HG02642 (cell line): Measurements from ENCODE around the gene TMEM258.

Experiments used
- ATAC-seq: cut with Tn5 transposase; IDR thresholded peaks from one replicate; pipeline ENCODE4 v1.9.1; 2021; ENCODE audit warnings: mild to moderate bottlenecking; ENCODE audit not compliant: unreplicated experiment, poor library complexity

Gene TMEM258

DNA sequence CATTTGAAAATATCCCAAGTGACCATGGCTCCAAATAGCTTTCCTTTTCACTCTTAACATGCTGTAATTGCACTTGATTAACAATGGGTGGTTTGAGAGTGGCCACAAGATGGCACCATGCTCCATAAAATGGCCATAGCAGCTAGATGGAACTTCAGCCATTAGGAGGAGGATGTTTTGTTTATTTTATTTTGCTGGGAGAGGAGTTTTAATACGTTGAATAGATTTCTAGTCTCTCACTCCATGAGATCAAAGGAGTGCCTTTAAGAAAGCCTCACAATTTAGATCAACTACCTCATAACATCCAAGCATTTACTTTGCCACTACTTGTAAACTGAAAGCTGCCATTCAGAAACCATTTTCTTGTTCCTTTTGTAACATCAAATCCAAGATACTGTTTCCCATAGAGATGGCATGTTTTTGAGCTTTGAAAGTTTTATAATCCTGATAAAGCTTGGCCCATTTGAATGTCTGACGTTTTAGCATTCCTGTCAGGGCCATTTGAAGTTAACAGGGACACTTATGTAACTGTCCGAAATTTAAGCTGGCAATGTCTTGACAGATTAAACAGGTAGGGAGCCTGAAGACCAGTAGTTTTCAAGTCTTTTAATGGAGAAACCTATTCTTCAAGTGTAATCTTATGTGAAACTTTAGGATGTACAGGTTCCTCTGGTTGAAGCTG lies 5.0 kb upstream of the TMEM258 start:
- ATAC-seq = no peak

GRCh38 chr11:61795876-61796526 lies 3.6 kb upstream of the TMEM258 start:
- no peak for ATAC-seq

- no peak for ATAC-seq
Observed at GRCh38 chr11:61795459-61795858, 3.1 kb upstream of the TMEM258 start.

DNA sequence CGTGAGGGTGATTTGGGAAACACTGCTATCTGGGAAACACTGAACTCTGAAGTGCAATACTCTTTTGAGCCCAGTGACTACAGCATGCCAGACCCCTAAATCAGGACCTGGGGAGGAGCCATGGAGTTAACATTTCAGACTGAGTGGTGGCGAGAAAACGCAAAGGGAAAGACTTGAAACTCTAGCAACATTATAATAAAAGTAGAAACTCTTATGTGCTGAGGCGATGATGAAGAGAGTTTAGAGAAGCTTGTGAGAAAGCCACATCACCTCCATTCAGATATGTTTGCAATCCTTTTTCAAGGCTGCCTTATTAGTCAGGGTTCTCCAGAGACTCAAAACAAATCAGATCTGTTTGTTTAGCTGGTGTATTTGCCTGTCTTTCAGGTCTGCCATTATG lies 2.2 kb upstream of the TMEM258 start:
- no peak for ATAC-seq

DNA sequence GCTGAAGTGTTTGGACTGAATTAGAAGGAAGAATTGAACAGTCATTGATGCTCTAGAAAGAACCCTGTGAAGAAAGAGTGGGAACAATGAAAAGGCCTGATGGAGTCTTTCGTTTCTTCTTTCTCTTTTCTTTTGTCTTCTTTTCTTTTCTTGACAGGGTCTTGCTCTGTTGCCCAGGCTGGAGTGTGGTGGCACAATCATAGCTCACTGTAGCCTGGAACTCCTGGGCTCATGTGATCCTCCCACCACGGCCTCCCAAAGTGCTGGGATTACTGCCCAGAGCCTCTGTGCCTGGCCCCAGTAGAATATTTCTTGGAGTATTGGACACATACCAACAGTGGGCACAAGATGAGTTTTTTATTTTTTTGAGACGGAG lies 1.4 kb upstream of the TMEM258 start:
- ATAC-seq = no peak

GRCh38 chr11:61793083-61793828 lies 857 bp upstream of the TMEM258 start:
- ATAC-seq = no peak

GRCh38 chr11:61791737-61792309 lies 576 bp downstream of the TMEM258 start:
- peak; percentile 33 for ATAC-seq

GRCh38 chr11:61787928-61788491 lies 4.4 kb downstream of the TMEM258 start:
- ATAC-seq = no peak

- ATAC-seq = no peak
Observed at GRCh38 chr11:61785837-61786402, 6.5 kb downstream of the TMEM258 start.

DNA sequence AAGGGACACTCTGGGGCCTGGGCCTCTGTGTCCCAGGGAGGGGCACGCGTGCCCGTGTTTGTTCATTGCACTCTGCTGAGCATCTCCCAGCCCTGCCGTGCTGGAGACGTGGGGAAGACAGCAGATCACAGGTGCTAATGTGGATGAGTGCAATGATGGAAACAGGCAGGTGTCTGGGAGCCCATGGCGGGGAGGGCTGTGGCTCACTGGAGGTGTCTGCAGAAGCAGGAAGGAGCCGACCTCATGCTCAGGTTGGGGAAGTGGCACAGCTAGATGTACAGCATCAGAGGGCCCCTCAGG lies 7.9 kb downstream of the TMEM258 start:
- ATAC-seq = no peak

GRCh38 chr11:61783717-61784505 lies 8.5 kb downstream of the TMEM258 start:
- ATAC-seq = no peak

GRCh38 chr11:61782841-61783240 lies 9.6 kb downstream of the TMEM258 start:
- no peak for ATAC-seq

DNA sequence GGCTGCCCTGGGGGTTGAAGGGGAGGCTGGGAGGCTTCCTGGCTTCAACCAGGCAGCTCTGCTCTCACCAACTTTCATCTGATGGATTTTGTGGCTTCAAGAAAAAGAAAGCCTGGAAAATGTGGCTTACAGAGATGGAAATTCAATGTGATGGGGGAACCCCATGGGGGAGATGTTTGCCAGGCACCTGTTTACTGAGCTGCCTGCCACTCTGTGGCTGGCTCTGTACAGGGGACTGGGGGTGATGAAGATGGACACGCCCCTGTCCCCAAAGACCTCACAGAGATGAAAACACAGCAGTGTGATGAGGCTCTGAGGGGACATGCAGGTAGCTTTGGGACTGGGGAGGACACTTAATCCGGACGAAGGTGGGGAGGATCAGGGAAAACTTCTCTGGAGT lies 10.1 kb downstream of the TMEM258 start:
- ATAC-seq = no peak

DNA sequence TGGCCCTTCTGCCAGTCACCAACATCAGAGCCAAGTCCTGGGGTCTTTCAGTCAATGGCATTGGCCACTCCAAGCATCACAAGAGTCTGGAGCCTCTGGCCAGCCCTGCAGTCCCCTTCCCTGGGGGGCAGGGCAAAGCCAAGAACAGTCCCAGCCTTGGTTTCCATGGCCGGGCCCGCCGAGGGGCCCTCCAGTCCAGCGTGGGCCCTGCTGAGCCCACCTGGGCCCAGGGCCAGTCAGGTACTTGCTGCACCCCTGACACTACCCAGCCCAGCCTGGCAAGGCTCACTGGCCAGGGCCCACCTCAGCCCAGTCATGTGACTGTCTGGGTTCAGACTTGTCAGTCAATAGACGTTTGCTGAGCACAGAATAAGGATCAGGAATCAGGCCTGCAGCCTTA lies 10.8 kb downstream of the TMEM258 start:
- ATAC-seq = no peak

- ATAC-seq = no peak
Observed at GRCh38 chr11:61780581-61781162, 11.7 kb downstream of the TMEM258 start.

- no peak for ATAC-seq
Observed at GRCh38 chr11:61779666-61780525, 12.5 kb downstream of the TMEM258 start.

GRCh38 chr11:61778920-61779650 lies 13.3 kb downstream of the TMEM258 start:
- no peak for ATAC-seq

DNA sequence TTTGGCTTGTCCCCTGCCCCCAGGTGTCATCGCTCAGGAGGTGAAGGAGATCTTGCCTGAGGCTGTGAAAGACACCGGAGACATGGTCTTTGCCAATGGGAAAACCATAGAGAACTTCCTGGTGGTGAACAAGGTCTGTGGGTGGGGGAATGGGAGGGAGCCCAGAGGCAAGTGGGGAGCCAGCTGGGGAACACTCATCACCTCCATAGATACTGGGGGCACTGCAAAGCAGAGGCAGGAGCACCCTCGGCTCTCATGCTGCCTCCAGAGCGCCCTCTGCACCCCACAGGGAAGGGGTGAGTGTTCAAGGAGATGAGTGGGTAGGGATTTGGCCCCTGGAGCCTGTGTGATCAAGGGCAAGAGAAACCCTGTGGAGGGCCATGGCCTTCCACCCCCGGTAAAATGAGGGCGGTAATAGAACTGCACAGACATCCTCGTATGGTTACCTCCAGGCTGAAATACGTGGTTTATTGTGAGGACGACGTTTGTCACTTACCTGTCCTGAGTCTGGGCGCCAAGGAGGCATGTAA lies 14.0 kb downstream of the TMEM258 start:
- no peak for ATAC-seq
